Peyer's patch (tissue), 4 donors: Measurements from ENCODE around the gene PRR20G. TPM values are rescaled to one million over a fixed set of nuclear protein-coding genes. Genes with fewer than 3 reads are reported as not detected.

ENCODE experiments used
- DNase-seq, 3 donors: peaks; one replicate each; pipeline ENCODE4 v3.0.0-alpha.2; 2017 to 2019
- H3K27ac ChIP-seq, 4 donors: fragments of 200-600 bp; sonication (generic); one replicate each; pipeline ENCODE4 v1.5.1; 2016 to 2019
- H3K27me3 ChIP-seq, 2 donors: fragments of 200-600 bp; sonication (generic); one replicate each; pipeline ENCODE4 v1.5.1; 2019
- H3K36me3 ChIP-seq, 3 donors: fragments of 200-600 bp; sonication (generic); one replicate each; pipeline ENCODE4 v1.5.1; 2016 to 2019
- H3K4me1 ChIP-seq, 4 donors: fragments of 200-600 bp; sonication (generic); one replicate each; pipeline ENCODE4 v1.5.1; 2016 to 2019
- H3K4me3 ChIP-seq, 4 donors: fragments of 200-600 bp; sonication (generic); 1 replicate in 3 of 4; 2 replicates in 1 of 4; pipeline ENCODE4 v1.5.1; 2016 to 2019; ENCODE audit warnings: mild to moderate bottlenecking in 1 of 4
- H3K9me3 ChIP-seq, 4 donors: fragments of 200-600 bp; sonication (generic); one replicate each; pipeline ENCODE4 v1.5.1; 2016 to 2019; ENCODE audit warnings: mild to moderate bottlenecking in 1 of 4
- POLR2A ChIP-seq, 2 donors: fragments of 450-650 bp; IDR thresholded peaks; one replicate each; pipeline ENCODE4 v1.5.1; 2017; ENCODE audit warnings: antibody characterized with exemption in 2 of 2, mild to moderate bottlenecking in 2 of 2, moderate library complexity in 2 of 2
- total RNA-seq, 4 donors: library from RNA; depleted of rRNA; stranded (reverse); fragments of >200 nt; gene quantifications; one replicate each; pipeline ENCODE4 v1.1.0, GENCODE V29; 2016
- TF ChIP-seq, protein P1 (sequence below), 6 experiments: fragments of 450-650 bp in 4 of 6; fragments of 200-600 bp in 2 of 6; sonication (generic) in 1 of 6; IDR thresholded peaks; one replicate each; pipeline ENCODE4 v1.5.1; 2017 to 2019; ENCODE audit warnings: antibody characterized with exemption in 6 of 6, mild to moderate bottlenecking in 3 of 6, moderate library complexity in 1 of 6

PRR20G gene
- total RNA-seq, 4 donors from 2014 or later: not detected

DNA sequence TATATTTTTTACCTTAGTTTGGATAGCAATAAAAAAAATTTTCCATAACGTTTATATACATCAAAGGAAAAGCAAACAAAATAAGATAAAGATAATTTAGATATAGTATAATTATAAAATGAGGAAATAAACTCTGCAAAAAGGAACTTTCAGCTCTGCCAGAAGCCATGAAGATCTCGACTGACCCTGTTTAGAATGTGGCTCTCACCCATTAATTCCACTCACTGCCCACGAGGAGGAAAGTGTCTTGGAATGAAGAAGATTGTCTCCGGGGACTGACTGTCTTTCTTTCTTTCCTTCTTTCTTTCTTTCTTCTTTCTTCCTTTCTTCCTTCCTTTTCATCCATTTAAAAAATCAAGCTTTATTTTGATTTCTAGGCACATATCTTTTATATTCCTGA is 20.1 kb upstream of the PRR20G start:
- no peaks in the 10 kb centered on the region for H3K36me3 ChIP-seq
- no peaks in the 10 kb centered on the region for H3K27me3 ChIP-seq
- H3K9me3 ChIP-seq: no peaks in the 10 kb centered on the region
- H3K4me1 ChIP-seq: no peaks in the 10 kb centered on the region
- DNase-seq: no peak
- TF ChIP-seq POLR2A (IDR thresholded peaks at IDR 0.05): no peak
- TF ChIP-seq, protein P1, sequence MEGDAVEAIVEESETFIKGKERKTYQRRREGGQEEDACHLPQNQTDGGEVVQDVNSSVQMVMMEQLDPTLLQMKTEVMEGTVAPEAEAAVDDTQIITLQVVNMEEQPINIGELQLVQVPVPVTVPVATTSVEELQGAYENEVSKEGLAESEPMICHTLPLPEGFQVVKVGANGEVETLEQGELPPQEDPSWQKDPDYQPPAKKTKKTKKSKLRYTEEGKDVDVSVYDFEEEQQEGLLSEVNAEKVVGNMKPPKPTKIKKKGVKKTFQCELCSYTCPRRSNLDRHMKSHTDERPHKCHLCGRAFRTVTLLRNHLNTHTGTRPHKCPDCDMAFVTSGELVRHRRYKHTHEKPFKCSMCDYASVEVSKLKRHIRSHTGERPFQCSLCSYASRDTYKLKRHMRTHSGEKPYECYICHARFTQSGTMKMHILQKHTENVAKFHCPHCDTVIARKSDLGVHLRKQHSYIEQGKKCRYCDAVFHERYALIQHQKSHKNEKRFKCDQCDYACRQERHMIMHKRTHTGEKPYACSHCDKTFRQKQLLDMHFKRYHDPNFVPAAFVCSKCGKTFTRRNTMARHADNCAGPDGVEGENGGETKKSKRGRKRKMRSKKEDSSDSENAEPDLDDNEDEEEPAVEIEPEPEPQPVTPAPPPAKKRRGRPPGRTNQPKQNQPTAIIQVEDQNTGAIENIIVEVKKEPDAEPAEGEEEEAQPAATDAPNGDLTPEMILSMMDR (IDR thresholded peaks at IDR 0.05): no peak
- H3K4me3 ChIP-seq: no peak overlapping the region
- no peak overlapping the region for H3K27ac ChIP-seq

- no peak for DNase-seq
- Histone ChIP-seq H3K27me3 (no peaks in the 10 kb centered on the region), H3K4me1 (no peaks in the 10 kb centered on the region), H3K27ac (no peak overlapping the region), H3K36me3 (no peaks in the 10 kb centered on the region), H3K4me3 (no peak overlapping the region), H3K9me3 (no peaks in the 10 kb centered on the region)
- TF ChIP-seq, protein P1 (IDR thresholded peaks at IDR 0.05): no peak
- no peak for TF ChIP-seq POLR2A (IDR thresholded peaks at IDR 0.05)
These were observed 19.4 kb upstream of the PRR20G start for GRCh38 chr3:127307112-127307835.

GRCh38 chr3:127306361-127307111 is 18.7 kb upstream of the PRR20G start:
- TF ChIP-seq, protein P1 (IDR thresholded peaks at IDR 0.05): no peak
- no peak for TF ChIP-seq POLR2A (IDR thresholded peaks at IDR 0.05)
- H3K4me1 ChIP-seq: no peaks in the 10 kb centered on the region
- no peaks in the 10 kb centered on the region for H3K36me3 ChIP-seq
- no peak for DNase-seq
- no peaks in the 10 kb centered on the region for H3K27me3 ChIP-seq
- H3K9me3 ChIP-seq: no peaks in the 10 kb centered on the region
- H3K27ac ChIP-seq: no peak overlapping the region
- H3K4me3 ChIP-seq: no peak overlapping the region

DNA sequence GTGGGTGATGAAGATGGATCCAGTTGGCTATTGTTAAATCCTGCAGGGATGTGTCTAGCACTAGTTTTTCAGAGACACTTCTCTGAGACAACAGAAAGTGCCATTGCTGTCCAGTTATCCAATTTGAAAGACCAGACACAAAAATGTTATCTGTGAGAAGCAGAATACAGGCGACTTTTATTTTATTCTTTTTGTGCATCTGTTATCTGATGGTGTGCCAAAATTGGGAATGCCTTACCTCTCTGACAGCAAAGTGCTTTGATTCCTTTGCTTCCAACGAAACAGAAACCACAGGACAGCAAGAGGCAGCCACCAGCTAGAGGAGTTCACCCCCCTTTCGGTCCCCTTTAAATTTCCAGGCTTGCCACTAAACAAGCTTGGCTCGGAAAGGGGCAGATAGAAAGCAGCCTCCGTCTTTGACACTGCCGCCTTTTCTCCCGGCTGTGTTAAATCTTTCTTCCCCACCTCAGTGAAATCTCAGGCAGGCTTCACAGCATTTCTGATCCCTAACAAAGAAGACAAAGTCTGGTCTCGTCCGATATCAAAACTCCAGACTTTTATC is 17.7 kb upstream of the PRR20G start:
- no peaks in the 10 kb centered on the region for H3K9me3 ChIP-seq
- no peaks in the 10 kb centered on the region for H3K4me1 ChIP-seq
- H3K4me3 ChIP-seq: no peak overlapping the region
- no peak for DNase-seq
- H3K27ac ChIP-seq: no peak overlapping the region
- TF ChIP-seq, protein P1 (IDR thresholded peaks at IDR 0.05): no peak
- TF ChIP-seq POLR2A (IDR thresholded peaks at IDR 0.05): no peak
- H3K27me3 ChIP-seq: no peaks in the 10 kb centered on the region
- no peaks in the 10 kb centered on the region for H3K36me3 ChIP-seq

GRCh38 chr3:127304121-127304744 is 16.4 kb upstream of the PRR20G start:
- DNase-seq: peak in 2 of 3 donors; percentile 90 to 93
- Histone ChIP-seq H3K4me3 (no peak overlapping the region), H3K27ac (peak overlapping the region in 3 of 4 donors; percentile 66 to 71 (median 70)), H3K9me3 (no peaks in the 10 kb centered on the region), H3K36me3 (no peaks in the 10 kb centered on the region), H3K4me1 (no peaks in the 10 kb centered on the region), H3K27me3 (no peaks in the 10 kb centered on the region)
- TF ChIP-seq, protein P1 (IDR thresholded peaks at IDR 0.05): peak in 3 of 6 experiments; percentile 19 to 41 (median 22)
- peak; percentile 40 to 54 for TF ChIP-seq POLR2A (IDR thresholded peaks at IDR 0.05)
